ENCODE data around the gene MAD1L1. TPM values are rescaled to one million over a fixed set of nuclear protein-coding genes. Genes with fewer than 3 reads are reported as not detected.

MAD1L1 gene
- total and polyA plus RNA-seq, 10 donors = 47.3 to 118 (median 68.2) TPM

- Histone ChIP-seq H3K27ac (no peak overlapping the region), H3K27me3 (replicated peaks in 1 of 7) (no peaks in the 10 kb centered on the region), H3K4me3 (no peak overlapping the region), H3K4me1 (peaks cover 0 to 21% (median 16%) of the 10 kb centered on the region in 6 donors), H3K9me3 (no peaks in the 10 kb centered on the region), H3K36me3 (peaks cover 0 to 57% (median 23%) of the 10 kb centered on the region in 6 donors)
- no peak for DNase-seq
- WGBS, 5 donors = 83 to 97% (median 95%) methylated on average over 10 to 17 of the region's 17 CpGs
- TF ChIP-seq POLR2AphosphoS5 (IDR thresholded peaks at IDR 0.05) (no peak), CTCF (IDR thresholded peaks at IDR 0.05 in 8 of 11, conservative IDR thresholded peaks at IDR 0.05 in 3 of 11) (no peak), POLR2A (IDR thresholded peaks at IDR 0.05) (no peak)
- intact Hi-C loops (cut with DNase I; ENCODE audit: low total_unique reads) = no loop called here
These were observed 91.7 kb downstream of the MAD1L1 start for GRCh38 chr7:2141021-2141410.

- Histone ChIP-seq H3K27ac (no peak overlapping the region), H3K36me3 (peaks cover 0 to 57% (median 18%) of the 10 kb centered on the region in 6 donors), H3K4me1 (peaks cover 0 to 21% (median 16%) of the 10 kb centered on the region in 6 donors), H3K9me3 (no peaks in the 10 kb centered on the region), H3K27me3 (replicated peaks in 1 of 7) (no peaks in the 10 kb centered on the region), H3K4me3 (no peak overlapping the region)
- intact Hi-C loops (cut with DNase I; ENCODE audit: low total_unique reads) = no loop called here
- 87 to 94% (median 92%) methylated on average over 19 to 21 of the region's 21 CpGs for WGBS, 5 donors
- TF ChIP-seq CTCF (IDR thresholded peaks at IDR 0.05 in 8 of 11, conservative IDR thresholded peaks at IDR 0.05 in 3 of 11) = no peak
- TF ChIP-seq POLR2A (IDR thresholded peaks at IDR 0.05) = no peak
- no peak for TF ChIP-seq POLR2AphosphoS5 (IDR thresholded peaks at IDR 0.05)
- DNase-seq = no peak
These were observed 92.3 kb downstream of the MAD1L1 start for GRCh38 chr7:2140216-2141020.

GRCh38 chr7:2139004-2139699 lies 93.6 kb downstream of the MAD1L1 start:
- intact Hi-C loops (cut with DNase I; ENCODE audit: low total_unique reads) = no loop called here
- Histone ChIP-seq H3K4me1 (peaks cover 0 to 21% (median 16%) of the 10 kb centered on the region in 6 donors), H3K9me3 (no peaks in the 10 kb centered on the region), H3K36me3 (peaks cover 0 to 56% (median 10%) of the 10 kb centered on the region in 6 donors), H3K4me3 (peak overlapping the region in 1 of 8 donors; percentile 63), H3K27me3 (replicated peaks in 1 of 7) (no peaks in the 10 kb centered on the region), H3K27ac (peak overlapping the region in 3 of 8 donors; percentile 44 to 63 (median 44))
- TF ChIP-seq POLR2A (IDR thresholded peaks at IDR 0.05) (no peak), CTCF (IDR thresholded peaks at IDR 0.05 in 8 of 11, conservative IDR thresholded peaks at IDR 0.05 in 3 of 11) (no peak), POLR2AphosphoS5 (IDR thresholded peaks at IDR 0.05) (no peak)
- 80 to 87% (median 85%) methylated on average over 6 to 20 of the region's 20 CpGs for WGBS, 5 donors
- no peak for DNase-seq
